AG08395 (cell line): ENCODE results near the gene NEK7.

Experiments used
- DNase-seq: peaks from one replicate; pipeline ENCODE4 v3.0.0; 2012; ENCODE audit warnings: mixed read lengths, low spot score

Gene NEK7

GRCh38 chr1:198143797-198144196 lies 13.0 kb upstream of the NEK7 start:
- no peak for DNase-seq

GRCh38 chr1:198147216-198147615 lies 9.6 kb upstream of the NEK7 start:
- DNase-seq = no peak

- no peak for DNase-seq
These were observed 6.4 kb upstream of the NEK7 start for GRCh38 chr1:198150369-198150768.

- no peak for DNase-seq
These were observed 5.1 kb upstream of the NEK7 start for GRCh38 chr1:198151688-198152087.

DNA sequence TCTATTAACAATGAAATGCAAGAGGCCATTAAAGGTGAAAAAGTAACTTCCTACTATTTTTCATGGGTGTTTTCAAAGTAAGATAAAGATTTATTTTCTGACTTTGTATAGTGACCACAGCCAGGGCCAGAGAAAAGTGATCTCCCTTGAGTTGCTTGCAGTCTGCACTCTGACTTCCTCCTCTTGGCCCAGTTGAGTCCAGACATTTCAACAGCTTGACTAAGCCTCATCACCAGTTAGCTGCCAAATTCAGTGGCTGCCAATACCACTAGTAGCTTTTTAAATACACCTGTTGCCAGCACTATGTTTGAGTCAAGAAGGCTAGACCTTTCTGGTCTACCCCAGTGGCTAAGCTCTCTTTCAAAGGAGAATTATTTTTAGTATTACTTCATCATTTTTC lies 3.7 kb upstream of the NEK7 start:
- DNase-seq = peak; percentile 45

- DNase-seq = no peak
These were observed 3.0 kb upstream of the NEK7 start for GRCh38 chr1:198153804-198154203.

DNA sequence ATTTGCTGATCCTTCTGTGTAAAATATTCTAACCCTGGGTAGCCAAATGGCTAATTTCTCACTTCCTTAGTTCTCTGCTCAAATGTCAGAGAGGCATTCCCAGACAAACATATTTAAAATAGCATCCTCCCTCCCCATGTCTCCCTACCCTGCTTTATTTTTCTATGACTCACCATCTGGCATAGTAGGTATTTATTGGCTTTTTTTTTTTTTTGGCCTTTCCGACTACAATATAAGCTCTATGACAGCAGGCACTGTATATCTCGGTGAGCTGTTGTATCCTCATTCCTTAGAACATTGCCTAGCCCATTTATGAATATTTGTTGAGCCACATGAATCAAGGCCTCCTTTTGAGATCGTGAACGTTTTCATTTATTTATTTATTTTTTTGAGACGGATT lies 1.5 kb upstream of the NEK7 start:
- DNase-seq = peak; percentile 32

- DNase-seq = peak; percentile 47
These were observed 570 bp upstream of the NEK7 start for GRCh38 chr1:198156111-198156744.

DNA sequence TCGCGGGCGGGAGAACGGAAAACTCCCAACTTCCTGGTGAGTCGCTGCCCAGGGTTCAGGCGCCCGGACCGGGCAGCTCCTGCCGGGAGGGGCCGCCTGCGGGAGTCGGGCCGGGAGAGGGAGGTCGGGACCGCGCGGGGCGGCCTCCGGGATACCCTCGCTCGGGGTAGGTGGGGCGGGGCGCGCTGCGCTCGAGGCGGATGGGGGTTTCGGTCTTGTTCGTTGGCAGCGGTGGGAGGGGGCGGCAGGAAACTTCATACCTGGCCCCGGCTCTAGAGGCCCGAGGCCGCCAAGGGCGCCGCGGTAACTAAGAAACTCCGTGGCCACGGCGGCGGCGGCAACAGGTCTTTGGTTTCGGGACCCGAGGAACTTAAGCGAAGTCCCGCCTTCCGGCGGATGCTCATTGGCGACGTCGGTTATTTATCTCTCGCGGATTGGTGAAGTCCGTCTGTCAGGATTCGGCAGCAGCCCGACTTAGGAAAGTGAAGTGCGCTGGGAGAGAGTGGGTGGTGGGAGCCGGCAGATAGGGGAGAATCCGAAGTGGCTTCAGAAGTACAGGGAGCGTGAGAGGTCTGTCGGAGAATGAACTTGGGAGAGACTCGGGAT lies 546 bp downstream of the NEK7 start:
- peak; percentile 74 for DNase-seq

DNA sequence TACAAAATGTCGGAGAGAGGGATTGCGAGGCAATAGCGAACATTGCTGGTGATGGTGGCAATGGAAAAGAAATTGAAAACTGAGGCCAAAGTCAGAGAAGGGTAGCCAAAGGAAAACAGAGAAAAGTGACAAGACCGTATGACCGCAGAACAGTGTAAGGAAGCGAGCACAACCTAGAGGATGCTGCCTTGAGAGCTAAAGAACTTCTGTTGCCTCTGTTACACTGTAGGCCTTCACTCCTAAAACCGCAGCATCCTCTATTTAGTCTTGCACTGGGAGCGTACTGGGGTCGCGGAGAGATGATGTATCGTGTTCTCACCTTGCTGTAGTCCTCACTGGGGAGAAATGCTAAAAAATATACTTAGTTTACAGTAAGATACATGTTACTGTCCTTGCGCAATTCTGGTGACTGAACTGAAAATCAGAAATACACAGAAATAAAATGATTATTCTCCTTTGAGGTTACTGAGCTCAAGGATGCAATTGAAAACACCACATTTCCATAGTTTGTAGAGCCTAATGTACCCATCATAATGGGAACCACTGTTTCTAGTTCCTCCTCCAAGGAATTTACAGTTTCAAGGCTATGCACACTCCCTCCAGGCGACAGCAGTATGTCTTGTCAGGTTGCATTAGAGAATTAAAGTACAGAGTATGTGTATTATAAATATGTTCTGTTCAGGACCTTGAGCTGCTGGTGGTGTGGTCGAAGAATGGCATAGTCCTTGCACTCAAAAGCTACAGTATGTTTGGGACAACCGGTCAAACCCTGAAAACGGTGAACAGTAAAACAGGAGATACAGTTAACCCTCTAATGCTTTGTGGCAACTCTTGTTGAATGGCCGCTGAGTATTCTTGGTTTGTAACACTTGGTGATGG lies 1.3 kb downstream of the NEK7 start:
- no peak for DNase-seq

- DNase-seq = peak; percentile 95
These were observed 2.2 kb downstream of the NEK7 start for GRCh38 chr1:198158735-198159589.

GRCh38 chr1:198160222-198160621 lies 3.4 kb downstream of the NEK7 start:
- no peak for DNase-seq

DNA sequence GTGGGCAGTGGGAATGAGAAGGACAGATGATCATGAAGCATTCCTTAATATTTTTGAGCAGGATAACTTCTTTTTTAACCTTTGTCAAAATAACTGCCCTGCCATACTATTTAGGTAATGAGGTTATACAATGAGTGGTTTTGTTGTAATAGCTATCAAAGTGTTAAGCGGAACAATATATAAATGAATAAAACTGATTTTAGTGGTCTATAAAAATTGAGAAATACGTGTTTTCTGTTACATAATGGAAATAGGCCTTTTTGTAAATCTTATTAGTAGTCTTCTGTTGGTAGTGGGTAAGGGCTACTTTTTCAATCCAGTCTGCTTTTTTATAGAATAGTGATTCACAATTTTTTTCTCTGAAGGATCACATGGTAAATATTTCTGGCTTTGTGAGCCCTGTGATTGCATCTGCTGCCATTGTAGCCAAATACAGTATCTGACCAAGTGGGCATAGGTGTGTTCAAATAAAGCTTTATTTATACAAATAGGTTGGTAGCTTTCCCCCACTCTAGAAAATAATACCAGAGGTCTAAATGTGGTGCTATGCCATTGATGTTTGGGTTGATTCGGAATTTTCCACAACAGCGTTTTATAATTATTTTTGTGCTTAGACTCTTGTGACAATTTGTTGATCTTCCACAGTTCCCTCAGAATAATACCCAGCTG lies 4.3 kb downstream of the NEK7 start:
- no peak for DNase-seq

- DNase-seq = no peak
These were observed 4.9 kb downstream of the NEK7 start for GRCh38 chr1:198161718-198162090.

DNA sequence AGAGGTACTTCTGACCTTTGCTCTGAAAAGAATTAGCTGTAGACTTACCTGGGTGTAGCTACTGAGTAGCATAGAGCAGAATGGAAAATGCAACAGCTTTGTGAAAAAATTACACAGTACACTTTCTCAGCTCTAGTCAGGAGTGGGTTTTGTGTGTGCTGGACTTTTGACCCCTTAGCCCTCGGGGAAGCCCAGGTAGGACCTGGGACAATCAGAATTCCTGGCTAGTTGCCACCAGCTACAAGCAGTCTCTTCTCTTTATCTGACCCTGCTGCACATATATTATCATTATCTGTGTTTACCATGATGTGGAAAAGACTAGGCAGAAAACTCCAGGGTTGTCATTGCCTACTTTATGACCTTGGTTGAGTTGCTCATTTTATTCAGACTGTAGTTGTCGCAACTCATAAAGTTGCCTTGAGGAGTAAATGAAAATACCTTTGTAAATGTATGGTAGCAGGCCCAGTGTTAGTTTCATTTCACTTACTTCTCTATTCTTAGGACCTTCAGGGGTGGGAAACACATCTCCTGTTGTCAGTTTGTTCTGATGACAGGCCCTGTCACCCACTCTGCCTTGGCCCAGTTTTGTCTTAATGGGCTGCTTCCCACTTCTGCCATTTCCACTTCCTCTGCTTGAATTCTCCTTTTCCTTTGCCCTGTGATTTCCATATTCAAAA lies 5.4 kb downstream of the NEK7 start:
- DNase-seq = no peak

DNA sequence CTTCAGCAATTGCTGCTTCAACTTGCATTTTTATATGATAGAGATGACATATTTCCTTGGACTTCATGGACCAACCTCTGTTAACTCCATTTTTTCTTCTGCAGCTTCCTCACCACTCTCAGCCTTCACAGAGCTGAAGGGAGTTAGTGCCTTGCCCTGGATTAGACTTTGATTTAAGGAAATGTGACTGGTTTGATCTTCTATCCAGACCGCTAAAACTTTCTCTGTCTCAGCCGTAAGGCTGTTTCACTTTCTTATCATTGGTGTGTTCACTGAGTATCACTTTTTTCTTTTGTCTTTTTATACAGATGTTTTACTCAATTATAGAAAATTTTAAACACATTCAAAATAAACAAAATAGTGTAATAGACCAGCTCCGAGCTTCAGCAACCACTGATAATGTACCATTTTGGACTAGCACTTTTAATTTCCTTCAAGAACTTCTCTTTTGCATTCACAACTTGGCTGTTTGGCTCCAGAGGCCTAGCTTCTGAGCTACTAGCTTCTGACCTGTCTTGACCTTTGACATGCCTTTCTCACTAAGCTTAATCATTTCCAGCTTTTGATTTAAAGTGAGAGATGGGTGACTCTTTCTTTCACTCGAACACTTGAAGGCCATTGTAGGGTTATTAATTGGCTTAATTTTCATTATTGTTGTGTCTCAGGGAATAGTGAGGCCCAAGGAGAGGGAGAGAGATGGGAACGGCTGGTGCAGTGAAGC lies 9.3 kb downstream of the NEK7 start:
- DNase-seq = no peak

GRCh38 chr1:198166900-198167299 lies 10.1 kb downstream of the NEK7 start:
- DNase-seq = no peak

GRCh38 chr1:198167436-198167934 lies 10.7 kb downstream of the NEK7 start:
- DNase-seq = peak; percentile 20

DNA sequence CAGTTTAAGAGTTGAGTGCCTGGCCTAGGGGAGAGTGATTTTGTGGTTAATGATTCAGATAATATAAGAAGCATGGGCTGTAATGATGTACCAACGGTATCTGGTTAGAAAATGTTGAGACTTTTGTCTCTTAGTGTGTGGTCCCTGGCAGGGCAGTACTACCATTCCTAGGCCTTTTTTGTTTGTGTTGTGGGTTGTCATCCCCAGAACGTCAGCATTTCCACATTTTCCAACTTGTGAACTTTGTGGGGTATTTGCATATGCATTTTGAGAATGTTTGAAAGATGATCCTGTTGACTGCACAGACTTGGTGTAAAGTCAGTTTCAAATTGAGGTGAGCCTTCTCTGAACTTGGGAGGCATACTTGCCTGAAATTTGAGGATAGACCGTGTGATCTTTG lies 11.4 kb downstream of the NEK7 start:
- DNase-seq = peak; percentile 14

GRCh38 chr1:198169672-198170071 lies 12.9 kb downstream of the NEK7 start:
- DNase-seq = no peak
